GM12878 (cell line): Measurements from ENCODE around the gene TIMP2. TPM values are rescaled to one million over a fixed set of nuclear protein-coding genes. Genes with fewer than 3 reads are reported as not detected.

ENCODE experiments used
- ATAC-seq: fragments of 200-7000 bp; cut with Tn5 transposase; 3 replicates; pipeline ENCODE4 v1.9.1; 2020; ENCODE audit warnings: mild to moderate bottlenecking, moderate library complexity
- BruUV-seq: library from RNA; stranded (reverse); fragments of 400-500 nt; replicated peaks from 2 replicates; lab custom pipeline; 2021; lab: Mats Ljungman, UMichigan
- CTCF ChIA-PET: fragments of 300-600 bp; sonication (Branson Sonifier 250); formaldehyde crosslinking; extraction: SDS; loops from one replicate; lab custom pipeline; 2021; ENCODE audit warnings: inconsistent platforms; lab: Yijun Ruan, JAX
- POLR2A ChIA-PET: fragments of 350-600 bp; formaldehyde crosslinking; extraction: SDS; loops from one replicate; lab custom pipeline; 2021; ENCODE audit warnings: inconsistent platforms; lab: Charles Lee
- RAD21 ChIA-PET: fragments of 300-600 bp; sonication (Branson Sonifier 250); formaldehyde crosslinking; loops from one replicate; lab custom pipeline; 2023; ENCODE audit warnings: antibody characterized with exemption; ENCODE audit not compliant: unreplicated experiment; lab: Charles Lee
- SMC1A ChIA-PET: fragments of 300-600 bp; sonication (Branson Sonifier 250); formaldehyde crosslinking; loops from one replicate; lab custom pipeline; 2023; ENCODE audit not compliant: unreplicated experiment, uncharacterized antibody; lab: Charles Lee
- DNase-seq: peaks from one replicate; pipeline ENCODE4 v3.0.0-alpha.2; 2011; ENCODE audit warnings: low read depth, low spot score
- FAIRE-seq: peaks from 3 replicates; lab custom pipeline; 2011; peaks lifted over from hg19 to GRCh38; lab: Jason Lieb, UNC
- H2AFZ ChIP-seq: 2 replicates; pipeline ENCODE4 v1.6.0; 2011; ENCODE audit warnings: low read depth, low read length, control low read depth; ENCODE audit not compliant: control insufficient read depth
- H3K27ac ChIP-seq: 2 replicates; pipeline ENCODE4 v1.5.1; 2011; ENCODE audit warnings: control low read depth; ENCODE audit not compliant: control insufficient read depth, insufficient read depth
- H3K27me3 ChIP-seq, 2 experiments: replicated peaks in 1 of 2; 2 replicates each; pipeline versions ENCODE4 v1.6.0 to v1.6.1; 2011; ENCODE audit warnings: low read length in 1 of 2; ENCODE audit not compliant: control insufficient read depth in 2 of 2, insufficient read depth in 2 of 2
- H3K36me3 ChIP-seq, 2 experiments: 2 replicates each; pipeline ENCODE4 v1.5.1; 2011; ENCODE audit warnings: low read length in 1 of 2; ENCODE audit not compliant: control insufficient read depth in 2 of 2, insufficient read depth in 2 of 2
- H3K4me1 ChIP-seq: 2 replicates; pipeline ENCODE4 v1.6.1; 2011; ENCODE audit warnings: mild to moderate bottlenecking, low read length, moderate library complexity, mixed read lengths; ENCODE audit not compliant: control insufficient read depth, insufficient read depth
- H3K4me2 ChIP-seq: 2 replicates; pipeline ENCODE4 v1.6.0; 2011; ENCODE audit warnings: control low read depth; ENCODE audit not compliant: control insufficient read depth, insufficient read depth
- H3K4me3 ChIP-seq: fragments of 200-600 bp; sonication (generic); 2 replicates; pipeline ENCODE4 v1.5.1; 2016
- H3K79me2 ChIP-seq: 2 replicates; pipeline ENCODE4 v1.6.0; 2011; ENCODE audit warnings: low read length; ENCODE audit not compliant: control insufficient read depth, insufficient read depth
- H3K9ac ChIP-seq: 2 replicates; pipeline ENCODE4 v1.8.0; 2011; ENCODE audit warnings: low read length, control low read depth, mixed read lengths; ENCODE audit not compliant: control insufficient read depth, insufficient read depth
- H3K9me3 ChIP-seq: replicated peaks from 3 replicates; pipeline ENCODE4 v1.5.1; 2011; ENCODE audit warnings: mild to moderate bottlenecking, low read length; ENCODE audit not compliant: control insufficient read depth, insufficient read depth
- H4K20me1 ChIP-seq: 2 replicates; pipeline ENCODE4 v1.6.0; 2011; ENCODE audit not compliant: control insufficient read depth, insufficient read depth
- BCL3 ChIP-seq: IDR thresholded peaks from 2 replicates; pipeline ENCODE4 v1.6.1; 2011; ENCODE audit warnings: borderline replicate concordance, low read depth, mild to moderate bottlenecking, moderate library complexity, low read length; ENCODE audit not compliant: insufficient read depth, poor library complexity, severe bottlenecking
- EED ChIP-seq: sonication (generic); IDR thresholded peaks from 2 replicates; pipeline ENCODE4 v1.6.1; 2016; ENCODE audit warnings: antibody characterized with exemption, low read depth
- FOXK2 ChIP-seq: fragments of 450-650 bp; IDR thresholded peaks from 2 replicates; pipeline ENCODE4 v1.6.1; 2017; ENCODE audit warnings: mild to moderate bottlenecking, moderate library complexity
- FOXM1 ChIP-seq: IDR thresholded peaks from 2 replicates; pipeline ENCODE4 v1.6.1; 2012; ENCODE audit warnings: low read depth, mild to moderate bottlenecking, inconsistent platforms, low read length, moderate library complexity
- LARP7 ChIP-seq: fragments of 450-650 bp; IDR thresholded peaks from 2 replicates; pipeline ENCODE4 v1.6.1; 2017; ENCODE audit warnings: mild to moderate bottlenecking
- RCOR1 ChIP-seq: conservative IDR thresholded peaks from 2 replicates; pipeline ENCODE4 v1.6.1; 2012; ENCODE audit warnings: low read depth, low read length, improper control_type of control experiment
- SKIL ChIP-seq: fragments of 450-650 bp; IDR thresholded peaks from 2 replicates; pipeline ENCODE4 v1.6.1; 2017; ENCODE audit warnings: mild to moderate bottlenecking, low read depth, inconsistent platforms; ENCODE audit not compliant: poor library complexity, severe bottlenecking
- SMAD5 ChIP-seq: IDR thresholded peaks from 2 replicates; pipeline ENCODE4 v1.6.1; 2016; ENCODE audit warnings: antibody characterized with exemption, low read depth
- USF2 ChIP-seq: IDR thresholded peaks from 2 replicates; pipeline ENCODE4 v1.6.1; 2011; ENCODE audit warnings: low read depth, low read length, improper control_type of control experiment, borderline replicate concordance
- ZNF207 ChIP-seq: fragments of 450-650 bp; IDR thresholded peaks from 2 replicates; pipeline ENCODE4 v1.6.1; 2014; ENCODE audit warnings: antibody characterized with exemption, mild to moderate bottlenecking, borderline replicate concordance
- ZNF384 ChIP-seq: IDR thresholded peaks from 2 replicates; pipeline ENCODE4 v1.6.1; 2012; ENCODE audit warnings: low read depth, mild to moderate bottlenecking, low read length, improper control_type of control experiment, borderline replicate concordance
- WGBS: methylation state at CpG from one replicate; pipeline ENCODE4 v1.1.6; 2016; ENCODE audit warnings: low lambda C conversion rate; ENCODE audit not compliant: insufficient replicate concordance, insufficient coverage; ENCODE audit errors: missing lambda C conversion rate; 5-methylcytosine and 5-hydroxymethylcytosine counted together
- in situ Hi-C: fragments of 300-500 bp; cut with MboI; formaldehyde crosslinking; loops from 9 replicates; pipeline ENCODE4 v1.14.3; 2018; ENCODE audit warnings: mixed read lengths
- intact Hi-C: fragments of 100-400 bp; cut with micrococcal nuclease; formaldehyde crosslinking; loops from one replicate; pipeline ENCODE4 v1.14.2; 2022; ENCODE audit not compliant: unreplicated experiment
- polyA plus RNA-seq, 11 experiments: library from polyadenylated mRNA; depleted of rRNA in 4 of 11; unstranded in 6 of 11; stranded (reverse) in 5 of 11; fragments of >200 nt; fragmentation: Nextera tagmentation in 4 of 11; fragmentation: Illumina TruSeq in 1 of 11; extraction: Ambion mirVana in 4 of 11; extraction: Trizol in 1 of 11; gene quantifications; 1 replicate in 1 of 11; 2 replicates in 10 of 11; pipeline versions ENCODE4 v1.2.1 to v1.2.3, GENCODE V29; 2011 to 2016; ENCODE audit warnings: inconsistent platforms in 2 of 11, missing spikeins in 2 of 11, low read depth in 1 of 11
- total RNA-seq, 4 experiments: library from RNA; depleted of rRNA in 3 of 4; stranded (reverse); fragments of >200 nt in 3 of 4; fragmentation: Illumina TruSeq in 1 of 4; extraction: Trizol in 1 of 4; gene quantifications; 2 replicates each; pipeline versions ENCODE4 v1.2.1 to v1.2.3, GENCODE V29; 2013 to 2021

Gene TIMP2
- total and polyA plus RNA-seq, 10 of the 15 experiments (the other 5 are each of a cell fraction or from before 2014, with no cell fraction given): 0.03 to 0.41 (median 0.04) TPM; not detected in 7

GRCh38 chr17:78963378-78963777 is 38.2 kb upstream of the TIMP2 start:
- no peak overlapping the region for H3K9ac ChIP-seq
- H3K4me3 ChIP-seq: no peak overlapping the region
- no peak overlapping the region for H3K4me2 ChIP-seq
- BruUV-seq: no TSS peak
- H3K9me3 ChIP-seq: no peaks in the 10 kb centered on the region
- H3K27me3 ChIP-seq: no peaks in the 10 kb centered on the region
- no peaks in the 10 kb centered on the region for H3K79me2 ChIP-seq
- intact Hi-C loops (no loop called here), in situ Hi-C loops (no loop called here)
- SMC1A ChIA-PET: no interaction called here
- RAD21 ChIA-PET: no interaction called here
- FAIRE-seq (no peak), DNase-seq (no peak), ATAC-seq (no peak)
- TF ChIP-seq LARP7 (no peak), RCOR1 (no peak), SMAD5 (no peak), ZNF384 (no peak), SKIL (no peak), USF2 (no peak), BCL3 (no peak), FOXM1 (no peak), EED (no peak), FOXK2 (no peak), ZNF207 (no peak)
- H3K4me1 ChIP-seq: peaks cover 6% of the 10 kb centered on the region
- POLR2A ChIA-PET: no interaction called here
- no peaks in the 10 kb centered on the region; the same call in 1 of the 2 replicates for H4K20me1 ChIP-seq
- CTCF ChIA-PET: no interaction called here
- H2AFZ ChIP-seq: no peak overlapping the region
- 67% methylated on average over 6 of the region's 6 CpGs for WGBS
- H3K36me3 ChIP-seq: no peaks in the 10 kb centered on the region
- H3K27ac ChIP-seq: no peak overlapping the region
